GOT3 (cell line): ENCODE measurements around the gene EXTL2.
A peak's percentile ranks its signal among the peaks of the same experiment; 100 is the strongest.
"Not testable (repeated sequence)": the region's sequence is repeated elsewhere in the genome, so short reads cannot be mapped to it uniquely, and the experiment has no call there.

ENCODE experiments used
- DNase-seq: peaks from one replicate; lab custom pipeline; 2025; ENCODE audit warnings: mixed read lengths; lab: John Stamatoyannopoulos, UW

EXTL2 gene

DNA sequence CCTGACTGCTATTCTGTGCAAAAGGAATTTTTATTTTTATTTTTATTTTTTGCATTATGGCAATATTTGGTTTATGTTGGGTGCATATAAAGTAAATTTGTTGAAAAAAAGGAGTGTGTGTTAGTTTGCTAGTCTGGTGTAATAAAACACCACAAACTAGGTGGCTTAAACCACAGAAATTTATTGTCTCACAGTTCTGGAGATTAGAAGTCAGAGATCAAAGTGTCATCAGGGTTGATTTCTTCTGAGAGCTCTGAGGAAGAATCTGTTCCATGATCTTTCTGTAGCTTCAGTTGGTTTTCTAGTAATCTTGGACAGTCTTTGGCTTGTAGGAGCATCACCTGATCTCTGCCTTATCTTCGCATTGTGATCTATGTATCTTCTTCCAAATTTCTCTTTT lies 7.7 kb upstream of the EXTL2 start:
- DNase-seq: no peak

DNA sequence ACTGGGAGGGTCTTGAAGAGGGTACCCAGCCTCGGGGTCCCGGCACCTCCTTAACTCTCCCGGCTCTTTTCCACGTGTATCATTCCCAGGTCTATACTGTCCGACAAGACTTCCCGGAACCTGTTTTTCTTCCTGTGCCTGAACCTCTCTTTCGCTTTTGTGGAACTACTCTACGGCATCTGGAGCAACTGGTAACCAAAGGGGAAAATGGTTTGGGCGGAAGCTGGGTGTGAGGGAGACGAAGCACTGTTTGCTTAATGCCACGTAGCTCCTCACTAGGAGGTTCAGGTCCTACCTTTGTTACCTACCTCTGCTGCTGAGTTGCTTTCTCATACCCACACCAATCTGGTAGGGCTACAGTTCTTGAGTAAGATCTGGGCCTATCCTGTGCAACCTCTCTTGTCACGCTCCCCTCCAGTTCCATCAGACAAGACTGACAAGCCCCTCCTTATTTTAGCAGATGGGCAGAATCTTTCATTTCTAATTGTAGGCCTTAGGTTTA lies 1.9 kb upstream of the EXTL2 start:
- DNase-seq: no peak

DNA sequence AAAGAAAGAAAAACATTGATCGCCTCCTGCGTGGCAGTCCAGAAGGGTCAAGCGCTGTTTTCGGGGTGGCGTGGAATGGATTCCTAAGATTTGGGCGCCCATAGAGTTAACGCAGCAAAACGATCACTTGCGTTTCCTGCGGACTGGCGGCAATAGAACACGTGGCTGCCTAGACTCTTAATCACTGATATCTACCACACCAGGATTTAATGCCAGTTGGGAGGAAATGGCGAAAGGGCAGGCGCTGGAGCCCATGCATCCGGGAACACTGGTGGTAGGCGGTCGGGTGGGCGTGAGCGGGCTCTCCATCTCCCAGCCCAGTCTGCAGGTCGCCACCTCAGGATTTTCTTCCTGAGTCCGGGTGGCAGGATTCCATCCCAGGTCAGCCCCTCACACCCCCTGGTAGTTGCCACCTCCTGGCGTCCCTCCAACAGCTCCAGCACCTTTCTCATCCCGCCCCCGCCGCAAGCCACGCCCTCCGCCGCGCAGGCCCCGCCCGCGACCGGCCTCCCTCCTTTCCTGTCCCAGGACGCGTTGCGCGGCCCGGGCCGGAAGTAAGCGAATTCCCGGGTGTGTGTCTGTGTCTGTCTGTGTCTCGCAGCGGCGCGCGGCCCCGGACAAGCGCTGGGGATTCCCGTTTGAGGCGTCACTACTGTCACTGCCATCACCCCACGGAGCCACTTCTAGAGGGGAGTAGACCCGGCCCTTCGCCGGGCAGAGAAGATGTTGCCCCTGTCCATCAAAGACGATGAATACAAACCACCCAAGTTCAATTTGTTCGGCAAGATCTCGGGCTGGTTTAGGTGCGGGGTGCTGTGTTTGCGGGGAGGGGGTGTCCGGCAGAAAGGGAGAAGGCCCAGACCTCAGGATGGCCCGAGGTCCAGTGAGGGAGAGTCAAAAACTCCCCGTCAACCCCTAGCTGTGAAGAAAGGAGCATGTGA lies 1.2 kb upstream of the EXTL2 start, which contains the start of gene SLC30A7:
Gene SLC30A7 (plus strand): TSS at position 551 of the 941 bp plus-strand sequence. CDS start 173 bp downstream, at position 724.
- peak; percentile 58 for DNase-seq

DNA sequence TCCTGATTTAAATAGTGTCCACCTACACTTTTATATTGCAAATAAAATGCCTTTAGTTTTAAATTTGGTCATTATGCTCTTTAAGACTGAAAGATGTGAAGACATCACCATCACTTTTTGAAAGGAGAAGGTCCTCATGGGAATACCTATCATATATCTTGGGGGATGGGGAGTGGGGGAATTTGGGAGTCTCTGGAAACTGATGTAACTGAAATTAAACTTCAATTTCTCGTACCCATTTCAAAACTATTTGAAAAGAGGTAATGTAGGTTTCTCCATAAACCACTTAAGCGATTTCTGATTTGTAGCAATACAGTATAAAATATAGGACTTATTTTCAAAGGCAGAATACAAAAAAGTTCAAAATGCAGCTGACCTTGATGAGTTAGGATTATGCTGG lies 924 bp downstream of the EXTL2 start:
- no peak for DNase-seq

DNA sequence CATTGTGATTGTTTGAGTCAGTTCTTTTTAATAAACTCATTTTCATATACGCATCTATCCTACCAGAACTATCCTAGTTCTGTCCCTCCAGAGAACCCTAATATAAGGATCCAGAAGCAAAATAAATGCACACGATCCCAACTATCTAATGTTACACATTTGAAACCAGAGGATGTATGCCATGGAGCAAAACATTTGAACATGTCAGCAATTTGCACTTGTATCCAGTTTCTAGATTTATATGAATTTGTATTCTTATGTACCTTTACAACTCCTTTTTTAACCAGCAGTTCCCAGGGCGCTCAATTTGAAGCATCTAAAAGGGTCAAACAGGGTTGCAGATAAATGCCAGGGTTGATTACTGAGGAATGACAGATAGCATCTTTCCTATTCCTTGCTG lies 2.1 kb downstream of the EXTL2 start:
- DNase-seq: no peak

DNA sequence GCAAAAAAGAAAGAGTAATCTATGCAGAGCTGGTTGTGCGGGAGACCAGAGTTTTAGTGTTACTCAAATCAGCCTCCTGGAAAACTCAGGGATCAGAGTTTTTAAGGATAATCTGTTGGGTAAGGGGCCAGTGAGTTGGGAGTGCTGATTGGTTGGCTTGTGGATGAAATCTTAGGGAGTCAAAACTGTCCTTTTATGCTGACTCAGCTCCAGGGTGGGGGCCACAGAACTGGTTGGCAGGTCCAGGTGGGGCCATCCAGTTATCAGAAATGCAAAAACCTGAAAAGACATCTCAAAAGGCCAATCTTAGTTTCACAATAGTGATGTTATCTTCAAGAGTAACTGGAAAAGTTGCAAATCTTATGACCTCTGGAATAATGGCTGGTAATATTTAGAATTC lies 3.3 kb downstream of the EXTL2 start:
- DNase-seq: no peak

DNA sequence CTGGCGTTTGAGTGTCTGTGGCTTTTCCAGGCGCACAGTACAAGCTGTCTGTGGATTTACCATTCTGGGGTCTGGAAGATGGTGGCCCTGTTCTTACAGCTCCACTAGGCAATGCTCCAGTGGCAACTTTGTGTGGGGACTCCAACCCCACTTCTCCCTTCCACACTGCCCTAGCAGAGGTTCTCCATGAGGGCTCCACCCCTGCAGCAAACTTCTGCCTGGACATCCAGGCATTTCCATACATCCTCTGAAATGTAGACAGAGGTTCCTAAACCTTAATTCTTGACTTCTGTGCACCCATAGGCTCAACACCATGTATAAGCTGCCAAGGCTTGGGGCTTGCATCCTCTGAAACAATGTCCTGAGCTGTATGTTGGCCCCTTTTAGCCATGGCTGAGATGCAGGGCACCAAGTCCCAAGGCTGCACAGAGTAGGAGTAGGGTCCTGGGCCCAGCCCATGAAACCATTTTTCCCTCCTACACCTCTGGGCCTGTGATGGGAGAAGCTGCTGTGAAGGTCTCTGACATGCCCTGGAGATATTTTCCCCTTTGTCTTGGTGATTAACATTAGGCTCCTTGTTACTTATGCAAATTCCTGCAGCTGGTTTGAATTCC lies 4.7 kb downstream of the EXTL2 start:
- DNase-seq: not testable (repeated sequence)

DNA sequence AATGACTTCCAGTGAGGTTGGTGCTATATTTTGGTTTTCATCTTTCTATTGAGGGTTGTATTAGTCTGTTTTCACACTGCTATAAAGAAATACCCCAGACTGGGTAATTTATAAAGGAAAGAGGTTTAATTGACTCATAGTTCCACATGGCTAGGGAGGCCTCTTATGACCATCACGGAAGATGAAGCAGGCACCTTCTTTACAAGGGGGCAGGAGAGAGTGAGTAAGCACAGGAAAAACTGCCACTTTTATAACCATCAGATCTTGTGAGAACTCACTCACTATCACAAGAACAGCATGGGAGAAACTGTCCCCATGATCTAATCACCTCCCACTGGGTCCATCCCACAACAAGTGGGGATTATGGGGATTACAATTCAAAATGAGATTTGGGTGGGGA lies 5.6 kb downstream of the EXTL2 start:
- not testable (repeated sequence) for DNase-seq

DNA sequence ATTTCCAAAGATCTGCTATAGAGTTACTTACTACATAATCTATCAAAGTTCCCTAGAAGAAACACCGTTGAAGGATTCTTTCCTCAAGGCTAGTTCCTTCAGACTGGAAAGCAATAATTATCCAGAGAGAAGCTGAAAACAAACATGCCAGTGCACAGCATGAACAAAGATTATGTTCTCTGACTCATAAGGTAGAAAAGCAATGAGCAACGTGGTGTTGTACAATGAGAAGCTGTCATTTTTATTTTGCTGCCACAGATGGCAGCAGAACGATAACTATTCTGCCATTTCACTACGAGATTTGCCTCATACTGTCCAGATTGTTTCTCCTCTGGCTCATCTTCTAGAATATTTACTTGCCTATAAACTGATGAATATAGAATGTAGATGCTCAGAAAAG lies 10.7 kb downstream of the EXTL2 start:
- DNase-seq: no peak

DNA sequence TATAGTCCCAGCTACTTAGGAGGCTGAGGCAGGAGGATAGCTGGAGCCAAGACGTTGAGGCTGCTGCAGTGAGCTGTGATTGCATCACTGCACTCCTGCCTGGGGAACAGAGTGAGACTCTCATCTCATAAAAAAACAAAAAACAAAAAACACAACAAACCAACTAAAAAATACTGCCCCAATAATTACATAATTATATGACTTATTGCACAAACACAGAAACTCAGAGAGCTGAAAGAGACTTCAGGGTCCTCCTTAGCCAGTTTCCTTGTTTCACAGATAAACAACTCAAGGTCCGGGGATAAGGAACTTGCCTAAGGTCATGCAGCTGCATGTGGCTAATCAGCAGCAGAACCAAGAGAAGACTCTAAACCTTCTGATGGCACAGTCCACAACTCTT lies 11.9 kb downstream of the EXTL2 start:
- DNase-seq: no peak

DNA sequence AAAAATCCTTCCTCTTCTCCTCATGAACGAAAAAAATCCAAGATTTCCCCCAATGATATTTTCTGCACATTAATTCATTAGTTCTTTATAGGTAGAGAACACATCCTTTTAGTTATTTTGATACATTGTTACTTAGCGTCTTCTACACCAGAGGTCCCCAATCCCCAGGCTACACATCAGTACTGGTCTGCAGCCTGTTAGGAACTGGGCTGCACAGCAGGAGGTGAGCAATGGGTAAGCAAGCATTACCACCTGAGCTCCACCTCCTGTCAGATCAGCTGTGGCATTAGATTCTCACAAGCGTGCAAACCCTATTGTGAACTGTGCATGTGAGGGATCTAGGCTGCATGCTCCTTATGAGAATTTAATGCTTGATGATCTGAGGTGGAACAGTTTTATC lies 13.0 kb downstream of the EXTL2 start:
- DNase-seq: no peak

DNA sequence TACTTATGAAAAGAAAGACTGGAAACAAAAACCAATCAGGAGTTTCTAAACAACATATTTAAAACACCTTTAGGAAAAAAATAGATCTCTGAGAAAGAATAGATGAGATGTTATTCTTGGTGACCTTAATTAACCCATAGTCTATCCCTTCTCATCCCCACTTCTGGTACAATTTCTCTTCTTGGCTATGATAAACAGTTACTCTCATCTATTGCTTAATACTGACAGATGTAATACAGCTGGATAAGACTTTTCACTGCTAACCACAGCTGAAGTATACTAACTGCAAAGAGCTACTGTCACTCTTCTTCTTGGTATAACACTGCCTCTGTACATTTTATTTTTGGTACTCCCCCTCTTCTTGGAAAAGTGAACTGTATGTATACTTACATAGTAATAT lies 15.2 kb downstream of the EXTL2 start:
- DNase-seq: no peak

DNA sequence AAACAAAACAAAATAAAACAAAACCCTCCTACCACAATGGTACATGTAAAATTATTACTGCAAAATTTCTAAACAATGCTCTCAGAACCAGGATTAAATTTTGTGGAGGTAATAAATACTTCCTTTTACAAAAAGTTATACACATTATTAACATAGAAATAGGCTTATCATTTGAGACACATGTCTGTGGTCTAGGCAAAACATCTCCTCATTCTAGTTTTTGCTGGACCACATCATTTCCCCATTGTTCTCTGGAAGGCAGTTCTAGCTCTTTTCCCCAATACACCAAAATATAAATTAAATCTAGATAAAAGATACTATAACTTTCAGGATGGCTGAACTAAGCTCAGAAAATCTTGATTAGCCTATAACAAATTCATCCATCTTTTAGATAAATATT lies 18.4 kb downstream of the EXTL2 start:
- DNase-seq: no peak

DNA sequence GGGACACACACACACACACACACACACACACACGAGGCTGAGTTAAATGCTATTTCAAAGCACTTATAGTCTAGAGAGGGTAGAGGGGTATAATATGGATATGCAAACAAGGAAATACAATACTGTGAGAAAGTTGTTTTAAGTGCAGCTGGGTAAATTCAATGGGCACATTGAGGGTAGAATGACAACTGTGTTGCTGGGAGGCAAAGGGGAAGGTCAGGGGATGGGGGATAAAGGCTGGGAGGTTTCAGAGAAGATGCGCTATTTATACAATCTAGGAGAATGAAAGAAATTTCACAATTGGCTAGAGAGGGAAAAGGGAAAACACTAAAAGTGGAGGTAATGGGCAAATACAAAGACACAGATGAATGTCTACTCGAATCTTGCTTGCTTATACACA lies 19.4 kb downstream of the EXTL2 start:
- DNase-seq: no peak

DNA sequence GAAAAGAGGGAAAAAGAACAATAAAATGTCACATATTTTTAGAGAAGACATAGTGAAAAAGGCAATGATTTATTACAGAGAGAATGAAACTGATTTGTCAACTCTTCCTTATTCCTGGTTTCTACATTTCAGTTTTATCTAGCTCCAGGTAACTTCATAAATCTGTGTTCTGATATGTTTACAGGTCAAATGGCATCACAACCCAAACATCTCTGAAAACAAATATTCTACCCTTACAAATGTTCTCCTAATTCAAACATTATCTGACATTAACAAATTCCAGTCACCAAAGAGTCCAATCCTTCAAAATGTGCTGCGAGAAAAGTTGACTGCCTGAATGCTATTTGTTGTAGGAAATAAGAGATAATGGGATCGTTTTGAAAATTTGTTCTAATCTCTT lies 20.2 kb downstream of the EXTL2 start:
- DNase-seq: no peak

DNA sequence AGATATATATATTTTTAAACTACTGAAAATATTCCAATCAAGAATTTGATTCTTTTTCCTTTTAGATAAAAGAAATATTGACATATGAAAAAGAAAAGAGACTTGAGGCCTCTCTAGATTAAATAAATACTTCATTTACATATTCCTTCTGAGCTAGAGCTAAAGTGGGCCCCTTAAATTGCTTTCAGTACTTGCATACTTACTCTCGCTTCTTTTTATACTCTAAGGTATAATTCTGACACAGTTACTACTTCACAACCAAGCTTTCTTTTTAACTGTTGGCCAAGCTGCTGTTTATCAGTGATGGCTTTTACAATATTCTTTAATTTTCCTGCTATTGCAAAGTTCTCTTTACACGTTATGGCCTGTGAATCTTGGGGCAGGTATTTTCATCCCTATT lies 24.6 kb downstream of the EXTL2 start:
- DNase-seq: no peak

DNA sequence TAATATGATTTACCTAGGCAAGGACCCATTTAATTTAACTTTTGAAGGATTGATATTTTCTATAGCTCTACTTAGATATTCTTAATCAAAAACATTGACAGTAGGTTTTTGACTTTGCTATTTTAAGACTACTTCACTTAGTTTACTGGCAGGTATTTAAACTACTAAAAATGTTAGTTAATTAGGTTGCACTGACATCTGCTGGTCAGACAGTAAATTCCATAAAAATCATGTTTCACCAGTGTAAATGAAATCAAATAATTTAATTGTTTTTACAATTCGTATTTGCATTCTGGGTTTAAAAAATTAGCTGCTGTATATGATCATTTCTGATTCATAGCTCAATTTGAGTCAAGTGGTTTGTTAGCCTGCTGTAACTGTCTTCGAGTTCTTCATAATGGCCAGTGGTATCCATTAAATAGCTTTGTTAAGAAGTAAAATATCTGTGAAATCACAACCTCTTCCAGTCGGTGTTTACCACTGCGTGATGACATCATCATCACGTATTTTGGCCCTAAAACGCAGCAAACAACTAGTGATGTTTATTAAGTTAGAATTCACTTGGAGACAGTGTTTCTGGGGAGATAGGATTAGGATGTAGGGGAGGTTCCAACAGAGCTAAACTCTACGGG lies 26.2 kb downstream of the EXTL2 start:
- no peak for DNase-seq

DNA sequence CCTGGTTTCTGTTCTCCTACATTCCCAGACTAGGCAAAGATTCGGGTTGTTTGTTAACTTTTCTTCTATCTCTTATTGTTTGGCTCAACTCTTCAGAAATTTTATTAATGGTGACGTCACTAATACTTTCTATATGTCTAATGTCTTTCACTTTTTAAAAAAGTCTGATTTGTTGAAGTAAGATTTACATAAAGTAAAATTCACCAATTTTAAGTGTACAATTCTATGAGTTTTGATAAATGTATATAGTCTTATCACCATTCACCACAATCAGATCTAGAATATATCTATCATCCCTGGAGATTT lies 27.8 kb downstream of the EXTL2 start:
- DNase-seq: no peak

DNA sequence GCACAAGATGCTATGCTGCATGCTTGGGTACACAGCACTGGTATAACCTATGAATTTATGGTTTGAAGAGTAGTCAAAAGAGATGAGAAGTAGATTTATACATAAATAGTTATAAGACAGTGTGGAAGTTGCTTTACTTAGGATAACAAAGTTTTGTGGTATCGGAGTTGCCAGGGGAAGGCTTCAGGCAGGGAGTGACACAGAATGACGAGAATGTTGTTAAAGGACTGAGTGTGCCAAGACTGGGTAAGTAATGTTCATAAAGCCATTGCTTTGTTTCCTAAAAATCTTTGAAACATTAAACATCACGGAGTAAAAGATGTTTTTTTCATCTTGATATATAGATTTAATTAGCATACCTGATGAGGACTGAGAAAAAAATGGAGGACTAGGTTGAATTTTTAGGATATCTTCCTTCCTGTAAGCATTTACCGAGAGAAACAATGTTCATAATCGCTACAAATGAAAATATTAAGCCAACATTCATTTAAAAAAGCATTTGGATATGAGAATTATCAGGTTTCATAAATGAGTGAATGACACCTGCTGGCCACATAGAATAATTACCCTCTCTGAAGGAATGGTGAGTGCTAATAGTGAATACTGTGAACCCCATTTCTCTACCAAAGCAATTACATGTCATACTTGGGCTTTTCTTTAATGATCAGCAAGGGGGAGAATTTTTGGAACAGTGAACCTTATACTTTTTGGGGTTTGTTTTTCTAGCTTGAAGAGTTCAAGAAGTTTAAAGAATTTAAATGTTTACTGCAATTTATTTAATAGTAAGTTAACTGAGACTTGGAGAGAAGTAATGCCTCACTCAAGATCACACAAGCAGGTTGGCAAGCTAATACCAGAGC lies 28.4 kb downstream of the EXTL2 start:
- no peak for DNase-seq

DNA sequence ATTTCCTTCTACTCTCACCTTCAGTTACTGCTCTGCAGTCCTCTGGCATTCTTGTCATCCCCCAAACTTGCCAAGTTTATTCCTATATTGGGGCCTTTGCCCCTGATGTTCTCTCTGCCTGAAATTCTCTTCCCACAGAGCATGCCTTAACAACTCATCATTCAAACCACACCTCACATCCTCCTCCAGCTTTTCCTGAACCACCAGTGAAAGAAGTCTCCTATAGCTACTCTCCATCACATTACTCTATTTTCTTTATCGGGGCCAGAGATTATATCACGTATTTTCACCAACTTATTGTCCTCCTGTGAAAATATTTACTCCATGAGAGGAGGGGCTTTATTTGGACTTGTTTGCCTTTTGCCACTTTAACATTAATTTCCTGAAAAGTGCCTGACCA lies 32.1 kb downstream of the EXTL2 start:
- no peak for DNase-seq

DNA sequence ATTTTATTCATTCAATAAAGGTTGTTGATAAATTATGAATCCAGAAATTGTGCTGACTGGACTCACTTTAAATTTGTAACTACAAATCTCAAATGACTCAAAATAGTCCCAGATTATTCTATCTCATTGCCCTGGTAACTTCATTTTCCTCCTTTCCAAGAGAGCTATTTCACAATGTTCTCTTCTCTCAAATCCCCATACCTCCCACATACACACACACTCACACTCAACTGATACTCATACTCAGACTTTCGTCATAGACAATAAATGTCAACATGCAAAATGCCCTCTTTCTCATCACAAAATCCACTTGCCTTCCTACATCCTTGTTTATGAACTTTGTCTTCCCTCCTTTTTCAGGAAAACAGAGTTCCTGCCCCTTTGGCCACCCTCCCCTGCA lies 33.3 kb downstream of the EXTL2 start:
- no peak for DNase-seq

DNA sequence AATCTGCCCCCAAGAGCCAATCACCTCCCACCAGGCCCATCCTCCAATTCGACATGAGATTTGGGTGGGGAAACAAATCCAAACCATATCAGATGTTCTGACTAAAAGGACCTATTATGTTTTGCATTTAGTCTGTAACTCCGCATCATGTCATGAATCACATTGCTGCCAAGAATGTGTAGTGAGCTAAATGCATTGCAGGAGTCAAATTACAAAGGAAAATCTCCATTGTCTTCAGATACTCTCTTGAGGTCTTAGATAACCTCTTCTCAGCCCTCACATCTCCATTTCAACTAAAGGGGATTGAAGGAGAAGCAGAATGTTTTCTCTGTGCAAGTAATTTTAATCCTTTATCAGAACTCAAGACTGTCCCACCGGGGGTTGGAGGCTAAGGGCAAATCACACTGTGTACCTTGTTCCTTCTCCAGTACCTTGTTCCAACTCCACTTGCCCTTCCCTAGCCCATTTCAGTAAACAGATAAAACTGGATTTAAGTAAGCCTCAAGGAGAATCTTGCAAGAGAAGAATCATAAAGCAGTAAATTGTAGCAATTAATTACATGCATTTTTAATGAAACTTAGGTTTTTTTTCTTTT lies 34.1 kb downstream of the EXTL2 start:
- DNase-seq: no peak
